ENCODE data around the gene WDR1. TPM values are rescaled to one million over a fixed set of nuclear protein-coding genes. Genes with fewer than 3 reads are reported as not detected.
A peak's percentile ranks its signal among the peaks of the same experiment; 100 is the strongest.

The WDR1 gene
- total RNA-seq, 4 donors from 2014 or later = 196 to 268 (median 246) TPM

- whole genome bisulfite sequencing, 2 donors (ENCODE audit: low coverage in 1 of 2) = 37 to 40% methylated on average over 5 to 10 of the region's 10 CpGs
- Histone ChIP-seq H3K36me3 (no peaks in the 10 kb centered on the region), H3K9me3 (no peaks in the 10 kb centered on the region), H3K4me1 (peaks cover 11 to 43% (median 19%) of the 10 kb centered on the region in 4 donors), H3K27ac (no peak overlapping the region), H3K27me3 (no peaks in the 10 kb centered on the region), H3K4me3 (no peak overlapping the region)
- intact Hi-C loops (cut with DNase I; ENCODE audit: low total_unique reads) = no loop called here
- in situ Hi-C loops (cut with MboI; ENCODE audit: low pct_ligation_motif_present in 1 of 4, low pct_unique_long_range_greater_than_20kb in 1 of 4, low sequenced_read_pairs in 3 of 4) = no loop called here
- TF ChIP-seq CTCF (IDR thresholded peaks at IDR 0.05) = no peak
- no peak for TF ChIP-seq POLR2AphosphoS5 (IDR thresholded peaks at IDR 0.05)
- no peak for TF ChIP-seq POLR2A (IDR thresholded peaks at IDR 0.05)
- no peak for TF ChIP-seq EP300 (IDR thresholded peaks at IDR 0.05; ENCODE audit: low read depth)
- no peak for DNase-seq
Measured at GRCh38 chr4:10121568-10122208, 5.1 kb upstream of the WDR1 start.

GRCh38 chr4:10120943-10121567 is 4.5 kb upstream of the WDR1 start:
- Histone ChIP-seq H3K4me1 (peaks cover 11 to 43% (median 19%) of the 10 kb centered on the region in 4 donors), H3K4me3 (no peak overlapping the region), H3K9me3 (no peaks in the 10 kb centered on the region), H3K27me3 (no peaks in the 10 kb centered on the region), H3K36me3 (no peaks in the 10 kb centered on the region), H3K27ac (no peak overlapping the region)
- intact Hi-C loops (cut with DNase I; ENCODE audit: low total_unique reads) (no loop called here), in situ Hi-C loops (cut with MboI; ENCODE audit: low pct_ligation_motif_present in 1 of 4, low pct_unique_long_range_greater_than_20kb in 1 of 4, low sequenced_read_pairs in 3 of 4) (no loop called here)
- no peak for DNase-seq
- WGBS, 2 donors (ENCODE audit: low coverage in 1 of 2) = 45 to 80% methylated on average over 5 to 11 of the region's 11 CpGs
- TF ChIP-seq POLR2AphosphoS5 (IDR thresholded peaks at IDR 0.05) (no peak), POLR2A (IDR thresholded peaks at IDR 0.05) (no peak), CTCF (IDR thresholded peaks at IDR 0.05) (no peak), EP300 (IDR thresholded peaks at IDR 0.05; ENCODE audit: low read depth) (no peak)

- peak overlapping the region; percentile 96 to 99 (median 98) for H3K27ac ChIP-seq
- H3K36me3 ChIP-seq = peaks cover 0 to 2% (median 0%) of the 10 kb centered on the region in 4 donors
- no peak for DNase-seq
- H3K4me1 ChIP-seq = peaks cover 20 to 53% (median 26%) of the 10 kb centered on the region in 4 donors
- in situ Hi-C loops (cut with MboI; ENCODE audit: low pct_ligation_motif_present in 1 of 4, low pct_unique_long_range_greater_than_20kb in 1 of 4, low sequenced_read_pairs in 3 of 4) = no loop called here
- no peak overlapping the region for H3K4me3 ChIP-seq
- TF ChIP-seq EP300 (IDR thresholded peaks at IDR 0.05; ENCODE audit: low read depth) (no peak), POLR2A (IDR thresholded peaks at IDR 0.05) (no peak), POLR2AphosphoS5 (IDR thresholded peaks at IDR 0.05) (no peak), CTCF (IDR thresholded peaks at IDR 0.05) (no peak)
- H3K27me3 ChIP-seq = no peaks in the 10 kb centered on the region
- no peaks in the 10 kb centered on the region for H3K9me3 ChIP-seq
- intact Hi-C loops (cut with DNase I; ENCODE audit: low total_unique reads) = no loop called here
- WGBS, 2 donors (ENCODE audit: low coverage in 1 of 2) = 80 to 95% methylated on average over 3 to 7 of the region's 7 CpGs
Measured at GRCh38 chr4:10119773-10120172, 3.2 kb upstream of the WDR1 start.

- Histone ChIP-seq H3K4me1 (peaks cover 25 to 57% (median 31%) of the 10 kb centered on the region in 4 donors), H3K27ac (peak overlapping the region; percentile 96 to 99 (median 98)), H3K27me3 (no peaks in the 10 kb centered on the region), H3K9me3 (no peaks in the 10 kb centered on the region), H3K4me3 (no peak overlapping the region), H3K36me3 (peaks cover 0 to 4% (median 0%) of the 10 kb centered on the region in 4 donors)
- 76 to 93% methylated on average over 4 to 8 of the region's 8 CpGs for WGBS, 2 donors (ENCODE audit: low coverage in 1 of 2)
- intact Hi-C loops (cut with DNase I; ENCODE audit: low total_unique reads) = no loop called here
- TF ChIP-seq POLR2A (IDR thresholded peaks at IDR 0.05) (no peak), CTCF (IDR thresholded peaks at IDR 0.05) (no peak), EP300 (IDR thresholded peaks at IDR 0.05; ENCODE audit: low read depth) (no peak)
- in situ Hi-C loops (cut with MboI; ENCODE audit: low pct_ligation_motif_present in 1 of 4, low pct_unique_long_range_greater_than_20kb in 1 of 4, low sequenced_read_pairs in 3 of 4) = no loop called here
- DNase-seq = no peak
Measured at GRCh38 chr4:10119278-10119677, 2.7 kb upstream of the WDR1 start.

Measured in transverse colon (tissue), 4 donors.